GM12891 (cell line): ENCODE data around the gene SLC2A11.

Experiments
- POLR2A ChIP-seq: IDR thresholded peaks from 2 replicates; pipeline ENCODE4 v1.6.1; 2011; ENCODE audit warnings: low read depth, low read length, control low read depth
- POLR2AphosphoS5 ChIP-seq: IDR thresholded peaks from 2 replicates; pipeline ENCODE4 v1.6.1; 2011; ENCODE audit warnings: low read depth, low read length, control low read depth
- POU2F2 ChIP-seq: IDR thresholded peaks from 2 replicates; pipeline ENCODE4 v1.6.1; 2011; ENCODE audit warnings: low read depth, mild to moderate bottlenecking, control low read depth, low read length, moderate library complexity
- SPI1 ChIP-seq: IDR thresholded peaks from 2 replicates; pipeline ENCODE4 v1.6.1; 2011; ENCODE audit warnings: low read depth, low read length, control low read depth
- TAF1 ChIP-seq: IDR thresholded peaks from 2 replicates; pipeline ENCODE4 v1.6.1; 2011; ENCODE audit warnings: low read depth, low read length, control low read depth

GRCh38 chr22:23826510-23827350 lies 30.9 kb upstream of the SLC2A11 start:
- TF ChIP-seq POLR2A (no peak), TAF1 (no peak), POLR2AphosphoS5 (no peak), POU2F2 (no peak), SPI1 (no peak)
